ENCODE data around the gene SKOR2. TPM values are rescaled to one million over a fixed set of nuclear protein-coding genes. Genes with fewer than 3 reads are reported as not detected.

SKOR2 gene
- total RNA-seq, 1 donor from 2014 or later: not detected

DNA sequence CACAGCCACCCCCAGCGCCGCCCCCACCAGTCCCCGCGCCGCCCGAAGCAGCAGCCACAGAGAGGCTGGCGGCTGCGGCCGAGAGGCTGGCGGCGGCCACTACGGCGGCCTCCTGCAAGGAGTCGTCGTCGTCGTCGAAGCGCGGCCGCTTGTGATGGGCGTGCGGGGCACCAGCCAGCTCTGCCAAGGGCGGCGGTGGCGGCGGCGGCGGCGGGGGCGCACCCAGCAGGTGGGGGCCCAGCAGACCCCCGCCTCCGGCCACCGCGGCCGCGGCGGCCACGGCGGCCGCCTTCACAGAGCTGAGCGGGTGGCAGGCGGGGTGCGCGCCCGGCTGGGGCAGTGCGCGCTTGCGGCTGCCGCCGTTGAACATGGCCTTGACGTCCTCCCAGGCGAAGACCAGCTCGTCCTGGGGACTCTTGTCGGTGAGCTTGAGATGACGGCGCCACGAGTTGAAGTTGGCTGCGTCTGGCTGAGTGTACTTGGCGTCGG is 3.3 kb downstream of the SKOR2 start:
- Histone ChIP-seq H3K4me1 (peaks cover 6% of the 10 kb centered on the region), H3K4me3 (no peak overlapping the region), H3K36me3 (no peaks in the 10 kb centered on the region), H3K9me3 (replicated peaks) (no peaks in the 10 kb centered on the region), H3K27ac (replicated peaks) (no peak overlapping the region), H3K27me3 (ENCODE audit: low read depth) (peaks cover 100% of the 10 kb centered on the region)
- TF ChIP-seq, protein P1, sequence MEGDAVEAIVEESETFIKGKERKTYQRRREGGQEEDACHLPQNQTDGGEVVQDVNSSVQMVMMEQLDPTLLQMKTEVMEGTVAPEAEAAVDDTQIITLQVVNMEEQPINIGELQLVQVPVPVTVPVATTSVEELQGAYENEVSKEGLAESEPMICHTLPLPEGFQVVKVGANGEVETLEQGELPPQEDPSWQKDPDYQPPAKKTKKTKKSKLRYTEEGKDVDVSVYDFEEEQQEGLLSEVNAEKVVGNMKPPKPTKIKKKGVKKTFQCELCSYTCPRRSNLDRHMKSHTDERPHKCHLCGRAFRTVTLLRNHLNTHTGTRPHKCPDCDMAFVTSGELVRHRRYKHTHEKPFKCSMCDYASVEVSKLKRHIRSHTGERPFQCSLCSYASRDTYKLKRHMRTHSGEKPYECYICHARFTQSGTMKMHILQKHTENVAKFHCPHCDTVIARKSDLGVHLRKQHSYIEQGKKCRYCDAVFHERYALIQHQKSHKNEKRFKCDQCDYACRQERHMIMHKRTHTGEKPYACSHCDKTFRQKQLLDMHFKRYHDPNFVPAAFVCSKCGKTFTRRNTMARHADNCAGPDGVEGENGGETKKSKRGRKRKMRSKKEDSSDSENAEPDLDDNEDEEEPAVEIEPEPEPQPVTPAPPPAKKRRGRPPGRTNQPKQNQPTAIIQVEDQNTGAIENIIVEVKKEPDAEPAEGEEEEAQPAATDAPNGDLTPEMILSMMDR (IDR thresholded peaks at IDR 0.05; ENCODE audit: borderline replicate concordance): no peak
- DNase-seq: no peak
- intact Hi-C loops (cut with micrococcal nuclease): no loop called here

DNA sequence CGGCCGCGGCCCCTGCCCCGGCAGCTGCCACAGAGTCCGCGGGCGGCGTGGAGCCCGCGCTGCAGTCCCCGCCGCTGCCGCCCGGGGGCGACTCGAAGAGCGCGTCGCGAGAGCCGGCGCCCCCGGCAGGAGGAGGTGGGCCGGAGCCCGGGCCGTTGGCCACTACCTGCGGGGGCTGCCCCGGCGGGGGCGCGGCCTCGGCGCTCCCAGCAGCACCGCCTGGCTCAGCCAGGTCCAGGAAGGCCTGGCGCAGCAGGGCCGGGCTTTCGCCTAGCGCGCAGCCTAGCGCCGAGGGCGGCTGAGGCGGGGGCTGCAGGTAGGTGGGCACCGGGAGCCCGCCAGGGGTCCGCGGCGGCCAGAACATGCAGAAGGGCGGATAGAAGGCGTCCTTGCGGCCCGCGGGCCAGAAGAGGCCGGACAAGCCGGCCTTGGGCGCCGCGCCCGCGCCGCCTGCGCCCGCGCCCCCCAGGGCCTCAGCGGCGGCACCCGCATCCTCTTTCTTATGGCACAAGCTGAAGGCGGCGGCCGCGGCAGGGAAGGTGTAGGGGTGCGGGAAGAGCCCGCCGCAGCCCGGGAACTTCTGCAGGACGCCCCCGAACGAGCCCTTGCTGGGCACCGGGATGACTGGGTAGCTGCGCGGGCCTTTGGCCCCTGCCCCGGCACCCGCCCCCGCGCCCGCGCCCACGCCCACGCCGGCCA is 3.9 kb downstream of the SKOR2 start:
- H3K9me3 ChIP-seq (replicated peaks): no peaks in the 10 kb centered on the region
- intact Hi-C loops (cut with micrococcal nuclease): no loop called here

DNA sequence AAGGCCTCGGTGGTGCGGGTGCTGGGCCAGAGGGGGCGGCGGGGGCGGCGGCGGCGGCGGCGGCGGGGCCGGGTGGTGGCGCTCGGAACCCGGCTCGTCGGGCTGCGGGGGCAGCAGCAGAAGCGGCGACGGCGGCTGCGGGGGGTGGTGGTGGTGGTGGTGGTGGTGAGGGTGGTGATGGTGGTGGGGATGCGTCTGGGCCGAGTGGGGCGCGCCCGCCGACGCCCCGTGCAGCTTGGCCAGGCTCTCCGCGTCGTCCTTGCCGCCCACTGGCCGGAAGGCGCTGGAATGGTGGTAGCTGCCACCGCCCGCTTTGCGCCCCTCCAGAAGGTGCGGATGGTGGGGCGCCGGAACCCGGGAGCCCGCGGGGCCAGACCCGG is 4.4 kb downstream of the SKOR2 start:
- Histone ChIP-seq H3K4me3 (peak overlapping the region; percentile 25), H3K36me3 (no peaks in the 10 kb centered on the region), H3K27ac (replicated peaks) (no peak overlapping the region), H3K4me1 (peaks cover 6% of the 10 kb centered on the region), H3K9me3 (replicated peaks) (no peaks in the 10 kb centered on the region), H3K27me3 (ENCODE audit: low read depth) (peaks cover 100% of the 10 kb centered on the region)
- no peak for DNase-seq
- intact Hi-C loops (cut with micrococcal nuclease): no loop called here
- TF ChIP-seq, protein P1 (IDR thresholded peaks at IDR 0.05; ENCODE audit: borderline replicate concordance): no peak

More for the DNA sequence above, 3.9 kb downstream of the SKOR2 start:
- peaks cover 6% of the 10 kb centered on the region for H3K4me1 ChIP-seq
- H3K27me3 ChIP-seq (ENCODE audit: low read depth): peaks cover 100% of the 10 kb centered on the region
- no peak for DNase-seq
- H3K36me3 ChIP-seq: no peaks in the 10 kb centered on the region
- TF ChIP-seq, protein P1 (IDR thresholded peaks at IDR 0.05; ENCODE audit: borderline replicate concordance): peak; percentile 47
- no peak overlapping the region for H3K27ac ChIP-seq (replicated peaks)
- peak overlapping the region; percentile 25 for H3K4me3 ChIP-seq

DNA sequence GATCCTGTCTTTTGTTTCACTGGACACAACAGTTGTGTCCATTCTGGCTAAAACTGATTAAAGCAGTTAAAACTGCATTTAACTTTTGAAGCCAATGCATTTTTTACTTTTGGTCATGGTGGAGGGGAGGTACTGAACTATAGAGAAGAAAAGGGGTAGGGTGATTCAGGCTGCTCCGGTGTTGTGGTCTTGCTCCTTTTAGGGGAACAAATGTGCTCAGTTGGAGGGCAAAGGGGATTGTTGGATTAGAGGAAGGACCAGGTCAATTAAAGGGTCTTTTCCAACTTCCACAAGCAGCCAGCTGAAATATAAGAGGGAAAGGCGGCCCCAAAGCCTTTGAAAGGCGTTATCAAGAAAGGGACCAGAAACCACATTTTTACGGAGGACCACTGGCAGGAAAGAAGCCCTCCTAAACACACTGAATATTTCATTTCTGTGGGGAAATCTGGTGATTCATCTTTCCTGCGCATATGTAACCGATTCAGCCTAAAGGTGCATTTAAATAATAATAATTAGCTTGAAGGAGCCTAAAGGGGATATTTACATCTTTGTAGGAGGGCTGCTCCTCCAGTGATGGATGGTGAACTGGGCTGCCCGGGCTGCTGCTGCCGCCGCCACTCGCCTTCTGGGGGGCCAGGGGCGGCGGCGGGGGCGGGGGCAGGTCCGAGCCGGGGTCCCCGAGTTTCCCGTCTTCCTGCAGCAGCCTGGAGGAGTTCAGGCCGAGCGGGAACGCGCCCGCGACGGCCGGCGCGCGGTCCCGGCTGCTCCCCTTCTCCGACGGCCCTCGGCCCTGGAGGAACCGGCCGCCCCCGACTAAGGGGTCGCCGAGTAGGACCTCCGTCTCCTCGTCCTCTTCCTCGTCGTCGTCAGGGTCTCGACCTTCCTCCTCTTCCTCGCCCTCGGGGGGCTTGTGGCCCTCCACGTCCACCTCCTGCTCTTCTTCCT is 5.2 kb downstream of the SKOR2 start:
- H3K9me3 ChIP-seq (replicated peaks): no peaks in the 10 kb centered on the region
- DNase-seq: no peak
- H3K27me3 ChIP-seq (ENCODE audit: low read depth): peaks cover 100% of the 10 kb centered on the region
- intact Hi-C loops (cut with micrococcal nuclease): no loop called here
- peaks cover 1% of the 10 kb centered on the region for H3K4me1 ChIP-seq
- no peak overlapping the region for H3K27ac ChIP-seq (replicated peaks)
- H3K4me3 ChIP-seq: no peak overlapping the region
- no peaks in the 10 kb centered on the region for H3K36me3 ChIP-seq
- TF ChIP-seq, protein P1 (IDR thresholded peaks at IDR 0.05; ENCODE audit: borderline replicate concordance): no peak

DNA sequence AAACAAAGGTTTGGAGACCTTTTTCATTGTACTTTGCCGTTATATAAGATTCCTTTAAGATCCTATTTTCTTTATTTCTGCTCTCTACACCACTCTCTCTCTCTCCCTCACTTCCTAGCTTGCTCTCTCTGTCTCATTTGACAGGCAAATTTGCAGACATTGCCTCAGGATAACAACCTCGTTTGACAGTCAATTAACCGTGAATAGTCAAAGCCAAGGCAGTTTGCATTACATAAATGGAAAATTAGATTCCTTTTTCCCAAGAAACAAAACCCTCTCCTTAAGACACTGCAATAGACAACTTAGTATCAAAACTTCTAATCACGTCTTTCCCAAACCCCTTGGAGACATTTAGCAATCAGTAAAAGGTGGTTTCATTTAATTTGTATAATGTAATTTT is 7.4 kb downstream of the SKOR2 start:
- intact Hi-C loops (cut with micrococcal nuclease): no loop called here

More for the DNA sequence above, 7.4 kb downstream of the SKOR2 start:
- H3K4me1 ChIP-seq: no peaks in the 10 kb centered on the region
- TF ChIP-seq, protein P1 (IDR thresholded peaks at IDR 0.05; ENCODE audit: borderline replicate concordance): no peak
- no peaks in the 10 kb centered on the region for H3K9me3 ChIP-seq (replicated peaks)
- H3K27ac ChIP-seq (replicated peaks): no peak overlapping the region
- H3K27me3 ChIP-seq (ENCODE audit: low read depth): peaks cover 100% of the 10 kb centered on the region
- H3K36me3 ChIP-seq: no peaks in the 10 kb centered on the region
- no peak overlapping the region for H3K4me3 ChIP-seq
- DNase-seq: no peak

Measured in left ventricle myocardium inferior (tissue), 1 donor.